ENCODE data around the gene ETF1.

The ETF1 gene

GRCh38 chr5:138468966-138469539, 74.0 kb downstream of the ETF1 start:
- TF ChIP-seq ZFX (IDR thresholded peaks at IDR 0.05; ENCODE audit: borderline replicate concordance) (no peak), CTCF (IDR thresholded peaks at IDR 0.05) (no peak)
- H3K27ac ChIP-seq, result peak overlapping the region; percentile 36

GRCh38 chr5:138468133-138468965, 74.7 kb downstream of the ETF1 start:
- TF ChIP-seq ZFX (IDR thresholded peaks at IDR 0.05; ENCODE audit: borderline replicate concordance) (no peak), CTCF (IDR thresholded peaks at IDR 0.05) (no peak)
- H3K27ac ChIP-seq, result peak overlapping the region; percentile 36; the same call in 1 of the 2 replicates

- H3K27ac ChIP-seq, result peak overlapping the region; percentile 36; the same call in 1 of the 2 replicates
- no peak for TF ChIP-seq ZFX (IDR thresholded peaks at IDR 0.05; ENCODE audit: borderline replicate concordance)
- TF ChIP-seq CTCF (IDR thresholded peaks at IDR 0.05), result no peak
These were observed 75.3 kb downstream of the ETF1 start for GRCh38 chr5:138467711-138468132.

GRCh38 chr5:138466900-138467710, 75.9 kb downstream of the ETF1 start:
- no peak for TF ChIP-seq ZFX (IDR thresholded peaks at IDR 0.05; ENCODE audit: borderline replicate concordance)
- TF ChIP-seq CTCF (IDR thresholded peaks at IDR 0.05), result no peak
- H3K27ac ChIP-seq, result peak overlapping the region; percentile 98

GRCh38 chr5:138466125-138466899, 76.7 kb downstream of the ETF1 start:
- no peak; the same call in none of the 2 replicates for TF ChIP-seq CTCF (IDR thresholded peaks at IDR 0.05)
- no peak for TF ChIP-seq ZFX (IDR thresholded peaks at IDR 0.05; ENCODE audit: borderline replicate concordance)

GRCh38 chr5:138465261-138466124, 77.5 kb downstream of the ETF1 start, which contains the start of gene EGR1:
TSS of gene EGR1 (plus strand) at chr5:138465479. CDS start at chr5:138465762, 283 bp downstream.
- TF ChIP-seq ZFX (IDR thresholded peaks at IDR 0.05; ENCODE audit: borderline replicate concordance), result no peak
- TF ChIP-seq CTCF (IDR thresholded peaks at IDR 0.05), result no peak
- H3K27ac ChIP-seq, result peak within 1 kb of the TSS; percentile 98

More at GRCh38 chr5:138466125-138466899, 76.7 kb downstream of the ETF1 start:
- H3K27ac ChIP-seq, result peak overlapping the region; percentile 98

Measured in 22Rv1 (cell line).